Hematopoietic multipotent progenitor cell treated with erythropoietin and hydrocortisone succinate and interleukin-3 and kit ligand, for 8 days (in vitro differentiated cells): Measurements from ENCODE around the gene CREB5.
"Not testable (repeated sequence)": the region's sequence is repeated elsewhere in the genome, so short reads cannot be mapped to it uniquely, and the experiment has no call there.

Experiments
- DNase-seq: peaks from one replicate; pipeline ENCODE4 v3.0.0-alpha.2; 2015

CREB5 gene

GRCh38 chr7:28793381-28794085, 381.2 kb downstream of the CREB5 start:
- no peak for DNase-seq

GRCh38 chr7:28798274-28798673, 386.0 kb downstream of the CREB5 start:
- no peak for DNase-seq

- no peak for DNase-seq
Measured at GRCh38 chr7:28799619-28800018, 387.3 kb downstream of the CREB5 start.

- no peak for DNase-seq
Measured at GRCh38 chr7:28800150-28800549, 387.8 kb downstream of the CREB5 start.

- no peak for DNase-seq
Measured at GRCh38 chr7:28802450-28802849, 390.1 kb downstream of the CREB5 start.

- DNase-seq: no peak
Measured at GRCh38 chr7:28804157-28804556, 391.8 kb downstream of the CREB5 start.

- no peak for DNase-seq
Measured at GRCh38 chr7:28804990-28805389, 392.7 kb downstream of the CREB5 start.

GRCh38 chr7:28806841-28807240, 394.5 kb downstream of the CREB5 start:
- DNase-seq: no peak

- no peak for DNase-seq
Measured at GRCh38 chr7:28807396-28807994, 395.2 kb downstream of the CREB5 start.

- DNase-seq: no peak
Measured at GRCh38 chr7:28808796-28809533, 396.6 kb downstream of the CREB5 start.

GRCh38 chr7:28811008-28811407, 398.7 kb downstream of the CREB5 start:
- DNase-seq: no peak

GRCh38 chr7:28811701-28812430, 399.5 kb downstream of the CREB5 start:
- DNase-seq: no peak

- DNase-seq: no peak
Measured at GRCh38 chr7:28812616-28813015, 400.3 kb downstream of the CREB5 start.

- DNase-seq: no peak
Measured at GRCh38 chr7:28813243-28813962, 401.1 kb downstream of the CREB5 start.

- DNase-seq: no peak
Measured at GRCh38 chr7:28815369-28815927, 403.1 kb downstream of the CREB5 start.

- DNase-seq: no peak
Measured at GRCh38 chr7:28815928-28816373, 403.6 kb downstream of the CREB5 start.

- no peak for DNase-seq
Measured at GRCh38 chr7:28818996-28819395, 406.7 kb downstream of the CREB5 start.

- DNase-seq: no peak
Measured at GRCh38 chr7:28823582-28823981, 411.3 kb downstream of the CREB5 start.

- not testable (repeated sequence) for DNase-seq
Measured at GRCh38 chr7:28825817-28826448, 413.6 kb downstream of the CREB5 start.

- DNase-seq: no peak
Measured at GRCh38 chr7:28830846-28831245, 418.5 kb downstream of the CREB5 start.

GRCh38 chr7:28832669-28833068, 420.4 kb downstream of the CREB5 start:
- no peak for DNase-seq

GRCh38 chr7:28835800-28836199, 423.5 kb downstream of the CREB5 start:
- no peak for DNase-seq
